Aorta (tissue), 5 donors: ENCODE results near the gene RBP3. TPM values are rescaled to one million over a fixed set of nuclear protein-coding genes. Genes with fewer than 3 reads are reported as not detected.
A peak's percentile ranks its signal among the peaks of the same experiment; 100 is the strongest.

Experiments used
- ATAC-seq: fragments of 200-7000 bp; cut with Tn5 transposase; one replicate; pipeline ENCODE4 v1.9.1; 2022; ENCODE audit warnings: moderate library complexity; ENCODE audit not compliant: low FRiP score
- DNase-seq, 2 donors: peaks; one replicate each; pipeline ENCODE4 v3.0.0-alpha.2; 2020
- H3K27ac ChIP-seq, 2 donors: one replicate each; pipeline ENCODE4 v1.5.1; 2013; ENCODE audit warnings: low read length in 2 of 2, mild to moderate bottlenecking in 2 of 2, moderate library complexity in 2 of 2, control low read depth in 1 of 2, inconsistent platforms in 1 of 2, low read depth in 1 of 2
- H3K27me3 ChIP-seq, 2 donors: one replicate each; pipeline ENCODE4 v1.6.1; 2013; ENCODE audit warnings: control low read depth in 1 of 2, low read length in 1 of 2, mild to moderate bottlenecking in 1 of 2, moderate library complexity in 1 of 2; ENCODE audit not compliant: insufficient read depth in 2 of 2, control insufficient read depth in 1 of 2
- H3K36me3 ChIP-seq, 2 donors: one replicate each; pipeline ENCODE4 v1.6.1; 2013; ENCODE audit warnings: control low read depth in 1 of 2, low read length in 1 of 2, mild to moderate bottlenecking in 1 of 2; ENCODE audit not compliant: insufficient read depth in 2 of 2, control insufficient read depth in 1 of 2
- H3K4me1 ChIP-seq, 2 donors: one replicate each; pipeline ENCODE4 v1.6.1; 2013; ENCODE audit warnings: low read length in 2 of 2, control low read depth in 1 of 2, mild to moderate bottlenecking in 1 of 2, moderate library complexity in 1 of 2; ENCODE audit not compliant: insufficient read depth in 2 of 2, control insufficient read depth in 1 of 2
- H3K4me3 ChIP-seq, 2 donors: one replicate each; pipeline ENCODE4 v1.5.1; 2013; ENCODE audit warnings: low read length in 2 of 2, control low read depth in 1 of 2, mild to moderate bottlenecking in 1 of 2
- H3K9me3 ChIP-seq: one replicate; pipeline ENCODE4 v1.6.1; 2013; ENCODE audit warnings: mild to moderate bottlenecking, low read length; ENCODE audit not compliant: control insufficient read depth
- WGBS, 2 donors: extraction: QIAGEN DNeasy Blood & Tissue Kit; methylation state at CpG; one replicate each; pipeline ENCODE4 v1.1.7; 2013; 5-methylcytosine and 5-hydroxymethylcytosine counted together
- intact Hi-C, 2 donors: fragments of 100-400 bp; cut with DNase I; formaldehyde crosslinking; loops; one replicate each; pipeline versions ENCODE4 v1.14.2 to v1.15.0; 2022
- polyA plus RNA-seq, 2 donors: library from polyadenylated mRNA; stranded (reverse); fragments of 200-250 nt; gene quantifications; one replicate each; pipeline ENCODE4 v1.2.3, GENCODE V29; 2013
- total RNA-seq, 2 donors: library from RNA; stranded (reverse); fragmentation: NEBNext Ultra II Directional; extraction: Animal tissue kit (Norgen Biotek cat#: 25700); gene quantifications; one replicate each; pipeline ENCODE4 v1.2.1, GENCODE V29; 2021
- donor health status: healthy with polysubstance abuse.
- donor health status: Bipolar disorder and iron deficiency.
- donor health status: DM: no; HTN: no; CAD: no.
- donor health status: DM: no; HTN: no; CAD: no.
- donor health status: DM: yes; HTN: yes; CAD: no.

The RBP3 gene
- total and polyA plus RNA-seq, 4 donors = not detected

GRCh38 chr10:47349516-47349915 lies 1.4 kb downstream of the RBP3 start:
- Histone ChIP-seq H3K4me1 (no peaks in the 10 kb centered on the region), H3K4me3 (no peak overlapping the region), H3K27me3 (no peaks in the 10 kb centered on the region), H3K9me3 (no peaks in the 10 kb centered on the region), H3K27ac (no peak overlapping the region), H3K36me3 (no peaks in the 10 kb centered on the region)
- ATAC-seq = no peak
- 96 to 97% methylated on average over 22 of the region's 22 CpGs for WGBS, 2 donors
- peak in 1 of 2 donors; percentile 68 for DNase-seq
- intact Hi-C loops = no loop called here

GRCh38 chr10:47349941-47350371 lies 1.8 kb downstream of the RBP3 start:
- Histone ChIP-seq H3K36me3 (no peaks in the 10 kb centered on the region), H3K4me1 (no peaks in the 10 kb centered on the region), H3K4me3 (no peak overlapping the region), H3K9me3 (no peaks in the 10 kb centered on the region), H3K27me3 (no peaks in the 10 kb centered on the region), H3K27ac (no peak overlapping the region)
- DNase-seq (peak in 1 of 2 donors; percentile 74), ATAC-seq (no peak)
- WGBS, 2 donors = 96 to 98% methylated on average over 31 of the region's 31 CpGs
- intact Hi-C loops = no loop called here

GRCh38 chr10:47350671-47351640 lies 2.8 kb downstream of the RBP3 start:
- no peaks in the 10 kb centered on the region for H3K27me3 ChIP-seq
- ATAC-seq = no peak
- H3K27ac ChIP-seq = no peak overlapping the region
- no peaks in the 10 kb centered on the region for H3K36me3 ChIP-seq
- no peak overlapping the region for H3K4me3 ChIP-seq
- 95 to 96% methylated on average over 39 of the region's 39 CpGs for WGBS, 2 donors
- H3K4me1 ChIP-seq = no peaks in the 10 kb centered on the region
- H3K9me3 ChIP-seq = no peaks in the 10 kb centered on the region
- intact Hi-C loops = no loop called here
- peak; percentile 35 to 64 for DNase-seq

- ATAC-seq = no peak
- Histone ChIP-seq H3K27me3 (no peaks in the 10 kb centered on the region), H3K9me3 (no peaks in the 10 kb centered on the region), H3K4me1 (no peaks in the 10 kb centered on the region), H3K27ac (no peak overlapping the region), H3K36me3 (no peaks in the 10 kb centered on the region), H3K4me3 (no peak overlapping the region)
- WGBS, 2 donors = 88 to 89% methylated on average over 14 of the region's 14 CpGs
- intact Hi-C loops = no loop called here
- DNase-seq = peak in 1 of 2 donors; percentile 54
Observed at GRCh38 chr10:47351899-47352815, 4.0 kb downstream of the RBP3 start.

GRCh38 chr10:47353351-47353750 lies 5.2 kb downstream of the RBP3 start:
- Histone ChIP-seq H3K4me1 (no peaks in the 10 kb centered on the region), H3K9me3 (no peaks in the 10 kb centered on the region), H3K27ac (no peak overlapping the region), H3K27me3 (no peaks in the 10 kb centered on the region), H3K4me3 (no peak overlapping the region), H3K36me3 (no peaks in the 10 kb centered on the region)
- WGBS, 2 donors = 89 to 94% methylated on average over 6 of the region's 6 CpGs
- DNase-seq = peak in 1 of 2 donors; percentile 37
- ATAC-seq = no peak
- intact Hi-C loops = no loop called here

- DNase-seq = peak in 1 of 2 donors; percentile 51
- no peaks in the 10 kb centered on the region for H3K27me3 ChIP-seq
- no peak overlapping the region for H3K4me3 ChIP-seq
- H3K36me3 ChIP-seq = no peaks in the 10 kb centered on the region
- H3K4me1 ChIP-seq = no peaks in the 10 kb centered on the region
- intact Hi-C loops = no loop called here
- H3K27ac ChIP-seq = no peak overlapping the region
- H3K9me3 ChIP-seq = no peaks in the 10 kb centered on the region
- WGBS, 2 donors = 67 to 68% methylated on average over 4 of the region's 4 CpGs
- ATAC-seq = no peak
Observed at GRCh38 chr10:47354165-47354564, 6.0 kb downstream of the RBP3 start.

GRCh38 chr10:47354900-47355299 lies 6.7 kb downstream of the RBP3 start:
- no peak for ATAC-seq

GRCh38 chr10:47356708-47357107 lies 8.5 kb downstream of the RBP3 start:
- Histone ChIP-seq H3K27ac (no peak overlapping the region), H3K36me3 (no peaks in the 10 kb centered on the region), H3K4me1 (no peaks in the 10 kb centered on the region), H3K4me3 (no peak overlapping the region), H3K9me3 (no peaks in the 10 kb centered on the region), H3K27me3 (no peaks in the 10 kb centered on the region)
- intact Hi-C loops = no loop called here
- DNase-seq (no peak), ATAC-seq (no peak)
- WGBS, 2 donors = 86 to 89% methylated on average over 5 of the region's 5 CpGs

More at GRCh38 chr10:47354900-47355299, 6.7 kb downstream of the RBP3 start:
- WGBS, 2 donors = 86 to 91% methylated on average over 1 of the region's 1 CpG
- no peak overlapping the region for H3K4me3 ChIP-seq
- no peaks in the 10 kb centered on the region for H3K4me1 ChIP-seq
- no peaks in the 10 kb centered on the region for H3K27me3 ChIP-seq
- no peak overlapping the region for H3K27ac ChIP-seq
- H3K36me3 ChIP-seq = no peaks in the 10 kb centered on the region
- intact Hi-C loops = no loop called here
- no peak for DNase-seq
- H3K9me3 ChIP-seq = no peaks in the 10 kb centered on the region
